Large intestine (tissue), 3 donors: Measurements from ENCODE around the gene ZNRF2. TPM values are rescaled to one million over a fixed set of nuclear protein-coding genes. Genes with fewer than 3 reads are reported as not detected.

Experiments used
- DNase-seq, 2 donors: peaks; one replicate each; pipeline versions ENCODE4 v3.0.0 to v3.0.0-alpha.2; 2013
- H3K27ac ChIP-seq: one replicate; pipeline ENCODE4 v1.5.1; 2013; ENCODE audit warnings: low read length
- H3K27me3 ChIP-seq: 2 replicates; pipeline ENCODE4 v1.6.1; 2013; ENCODE audit warnings: low read length; ENCODE audit not compliant: control insufficient read depth, insufficient read depth
- H3K36me3 ChIP-seq: 2 replicates; pipeline ENCODE4 v1.6.1; 2013; ENCODE audit warnings: low read length; ENCODE audit not compliant: control insufficient read depth, insufficient read depth
- H3K4me1 ChIP-seq: one replicate; pipeline ENCODE4 v1.6.1; 2013; ENCODE audit warnings: low read length; ENCODE audit not compliant: control insufficient read depth, insufficient read depth
- H3K4me3 ChIP-seq: one replicate; pipeline ENCODE4 v1.5.1; 2013; ENCODE audit warnings: low read length
- H3K9me3 ChIP-seq: one replicate; pipeline ENCODE4 v1.6.1; 2013; ENCODE audit warnings: mild to moderate bottlenecking, low read depth, low read length, moderate library complexity; ENCODE audit not compliant: control insufficient read depth
- WGBS: methylation state at CpG from one replicate; pipeline ENCODE4 v1.1.5; 2013; ENCODE audit warnings: low lambda C conversion rate; ENCODE audit not compliant: insufficient coverage; 5-methylcytosine and 5-hydroxymethylcytosine counted together
- polyA plus RNA-seq: library from polyadenylated mRNA; unstranded; fragments of 120-200 nt; gene quantifications from one replicate; pipeline ENCODE4 v1.2.1, GENCODE V29; 2013

ZNRF2 gene
- polyA plus RNA-seq, 1 donor = 12.1 TPM

DNA sequence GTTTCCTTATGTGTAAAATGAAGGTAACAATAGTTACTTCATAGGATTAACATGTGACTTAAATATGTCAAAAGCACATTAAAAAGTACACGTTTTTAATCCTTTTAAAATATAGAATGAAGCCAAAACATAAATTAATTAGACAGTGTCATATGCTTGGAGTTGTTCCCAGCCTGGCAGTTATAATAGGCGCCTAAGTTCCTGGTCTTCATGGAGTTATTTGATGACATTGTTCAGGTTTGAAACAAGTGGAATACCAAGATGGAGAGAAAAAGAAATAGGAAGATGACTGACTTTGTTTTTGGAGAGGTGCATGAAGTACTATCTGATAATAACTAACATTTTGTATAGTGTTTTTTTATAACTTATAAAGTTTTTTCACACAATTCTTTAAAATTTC lies 67.3 kb downstream of the ZNRF2 start:
- H3K9me3 ChIP-seq = no peaks in the 10 kb centered on the region
- H3K27ac ChIP-seq = no peak overlapping the region
- no peaks in the 10 kb centered on the region for H3K36me3 ChIP-seq
- H3K4me3 ChIP-seq = no peak overlapping the region
- H3K4me1 ChIP-seq = no peaks in the 10 kb centered on the region
- WGBS = 80% methylated on average over 2 of the region's 2 CpGs
- DNase-seq = no peak
- no peaks in the 10 kb centered on the region for H3K27me3 ChIP-seq

GRCh38 chr7:30352169-30352568 lies 67.8 kb downstream of the ZNRF2 start:
- no peak overlapping the region for H3K4me3 ChIP-seq
- H3K27me3 ChIP-seq = no peaks in the 10 kb centered on the region
- DNase-seq = no peak
- H3K27ac ChIP-seq = no peak overlapping the region
- H3K4me1 ChIP-seq = no peaks in the 10 kb centered on the region
- no peaks in the 10 kb centered on the region for H3K36me3 ChIP-seq
- H3K9me3 ChIP-seq = no peaks in the 10 kb centered on the region
- 93% methylated on average over 3 of the region's 5 CpGs for WGBS

GRCh38 chr7:30353532-30353931 lies 69.1 kb downstream of the ZNRF2 start:
- H3K27ac ChIP-seq = no peak overlapping the region
- H3K9me3 ChIP-seq = no peaks in the 10 kb centered on the region
- no peaks in the 10 kb centered on the region for H3K4me1 ChIP-seq
- no peak for DNase-seq
- no peaks in the 10 kb centered on the region for H3K27me3 ChIP-seq
- no peak overlapping the region for H3K4me3 ChIP-seq
- no peaks in the 10 kb centered on the region for H3K36me3 ChIP-seq
- WGBS = 100% methylated on average over 2 of the region's 3 CpGs

DNA sequence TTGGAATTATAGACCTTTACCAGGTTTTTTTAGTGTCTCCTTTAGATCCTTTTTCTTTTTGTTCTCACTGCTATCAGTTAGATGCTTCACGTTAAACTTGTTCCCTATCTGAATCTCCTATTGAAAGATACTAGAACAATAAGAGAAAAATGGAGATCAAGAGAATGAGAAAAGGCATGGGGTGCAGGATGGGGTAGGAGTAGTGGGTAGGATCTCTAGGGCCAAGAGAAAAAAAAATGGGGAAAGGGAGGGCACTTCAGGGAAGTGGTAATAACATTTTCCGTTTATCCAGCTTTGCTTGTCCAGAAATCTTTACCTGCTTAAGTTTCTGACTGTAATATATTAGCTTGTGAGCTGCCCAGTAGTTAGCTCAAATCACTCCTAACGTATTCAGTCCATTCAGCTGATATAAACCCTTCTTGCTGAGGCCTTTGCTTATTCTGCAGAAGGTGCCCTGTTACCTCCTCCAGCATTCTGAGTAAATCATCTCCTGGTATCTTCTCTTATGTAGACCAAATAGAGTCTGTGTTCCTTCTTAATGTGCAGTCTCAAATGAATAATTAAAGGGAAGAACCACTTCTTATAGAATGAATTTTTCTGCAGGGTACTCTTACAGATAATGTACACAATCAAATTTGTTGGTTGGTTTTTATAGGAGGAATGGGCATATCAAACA lies 69.7 kb downstream of the ZNRF2 start:
- no peak for DNase-seq
- no peak overlapping the region for H3K4me3 ChIP-seq
- WGBS = 71% methylated on average over 1 of the region's 3 CpGs
- H3K27ac ChIP-seq = no peak overlapping the region
- no peaks in the 10 kb centered on the region for H3K36me3 ChIP-seq
- H3K27me3 ChIP-seq = no peaks in the 10 kb centered on the region
- no peaks in the 10 kb centered on the region for H3K9me3 ChIP-seq
- H3K4me1 ChIP-seq = no peaks in the 10 kb centered on the region

DNA sequence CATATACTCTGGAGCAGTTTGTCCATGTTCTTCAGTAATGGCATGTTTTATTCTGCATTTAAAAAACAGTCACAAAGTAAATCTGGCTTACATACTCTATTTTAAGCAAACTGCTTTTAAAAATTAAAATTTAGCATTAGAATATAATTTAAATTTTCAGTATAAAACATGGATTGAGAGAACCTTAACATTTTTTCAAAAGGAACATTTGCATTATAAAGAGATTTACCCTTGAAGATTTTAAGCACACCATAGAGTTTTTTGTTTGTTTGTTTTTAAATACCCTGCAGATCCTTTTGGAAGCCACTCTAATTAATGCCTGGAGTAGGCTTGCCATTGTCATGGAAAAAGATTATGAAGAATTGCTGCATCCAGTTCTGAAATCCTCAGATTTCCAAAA lies 70.4 kb downstream of the ZNRF2 start:
- Histone ChIP-seq H3K36me3 (no peaks in the 10 kb centered on the region), H3K4me1 (no peaks in the 10 kb centered on the region), H3K4me3 (no peak overlapping the region), H3K9me3 (no peaks in the 10 kb centered on the region), H3K27me3 (no peaks in the 10 kb centered on the region), H3K27ac (no peak overlapping the region)
- no peak for DNase-seq

GRCh38 chr7:30359957-30360356 lies 75.6 kb downstream of the ZNRF2 start:
- DNase-seq = peak in 1 of 2 donors; percentile 46
- H3K27ac ChIP-seq = no peak overlapping the region
- H3K4me3 ChIP-seq = no peak overlapping the region
- WGBS = no CpG with 5 or more reads among the region's 1 CpG
- no peaks in the 10 kb centered on the region for H3K4me1 ChIP-seq
- no peaks in the 10 kb centered on the region for H3K36me3 ChIP-seq
- no peaks in the 10 kb centered on the region for H3K9me3 ChIP-seq
- no peaks in the 10 kb centered on the region for H3K27me3 ChIP-seq

- no CpG with 5 or more reads among the region's 3 CpGs for WGBS
- peaks cover 2% of the 10 kb centered on the region for H3K36me3 ChIP-seq
- DNase-seq = no peak
Observed at GRCh38 chr7:30363778-30364563, 79.6 kb downstream of the ZNRF2 start.

DNA sequence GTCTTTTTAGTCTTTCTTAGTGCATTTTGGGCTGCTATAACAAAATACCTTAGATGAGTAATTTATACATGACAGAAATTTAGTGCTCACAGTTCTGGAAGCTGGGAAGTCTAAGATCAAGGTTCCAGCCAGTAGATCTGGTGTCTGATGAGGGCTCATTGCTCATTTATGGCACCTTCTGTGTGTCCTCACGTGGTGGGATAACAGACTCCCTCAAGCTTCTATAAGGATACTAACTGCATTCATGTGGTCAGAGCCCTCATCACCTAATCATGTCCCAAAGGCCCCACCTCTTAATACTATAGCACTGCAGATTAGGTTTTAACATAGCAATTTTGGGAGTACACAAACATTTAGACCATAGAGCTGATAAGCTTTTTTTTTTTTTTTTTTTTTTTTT lies 80.4 kb downstream of the ZNRF2 start:
- WGBS = no CpG with 5 or more reads among the region's 1 CpG
- peaks cover 2% of the 10 kb centered on the region for H3K36me3 ChIP-seq

More at GRCh38 chr7:30363778-30364563, 79.6 kb downstream of the ZNRF2 start:
- H3K4me3 ChIP-seq = no peak overlapping the region
- H3K9me3 ChIP-seq = no peaks in the 10 kb centered on the region
- H3K4me1 ChIP-seq = no peaks in the 10 kb centered on the region
- H3K27me3 ChIP-seq = no peaks in the 10 kb centered on the region
- H3K27ac ChIP-seq = no peak overlapping the region

DNA sequence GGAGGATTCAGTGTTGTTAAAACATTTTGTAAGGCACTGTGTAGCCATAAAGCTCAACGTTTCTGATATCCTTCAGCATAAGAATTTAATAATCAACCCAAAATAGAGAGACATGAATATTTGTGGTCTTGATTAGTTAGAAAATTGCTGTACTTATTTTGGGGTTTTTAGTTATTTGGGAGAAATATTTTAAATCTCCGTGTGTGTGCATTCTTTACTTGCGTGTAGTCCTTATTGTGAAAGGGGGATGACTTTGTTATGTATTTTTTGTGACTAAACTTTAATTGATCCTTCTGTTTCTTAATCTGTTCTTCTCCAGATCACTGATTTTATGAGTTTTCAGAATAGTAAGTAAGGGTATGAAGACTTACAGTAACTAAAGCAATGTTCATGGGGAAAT lies 81.2 kb downstream of the ZNRF2 start:
- no peaks in the 10 kb centered on the region for H3K4me1 ChIP-seq
- no peak overlapping the region for H3K27ac ChIP-seq
- WGBS = 100% methylated on average over 2 of the region's 3 CpGs
- H3K36me3 ChIP-seq = peaks cover 2% of the 10 kb centered on the region
- no peak overlapping the region for H3K4me3 ChIP-seq
- DNase-seq = no peak
- H3K27me3 ChIP-seq = no peaks in the 10 kb centered on the region
- H3K9me3 ChIP-seq = no peaks in the 10 kb centered on the region

More for the DNA sequence above, 80.4 kb downstream of the ZNRF2 start:
- no peaks in the 10 kb centered on the region for H3K27me3 ChIP-seq
- H3K4me3 ChIP-seq = no peak overlapping the region
- no peak for DNase-seq
- H3K27ac ChIP-seq = no peak overlapping the region
- no peaks in the 10 kb centered on the region for H3K4me1 ChIP-seq
- H3K9me3 ChIP-seq = no peaks in the 10 kb centered on the region

DNA sequence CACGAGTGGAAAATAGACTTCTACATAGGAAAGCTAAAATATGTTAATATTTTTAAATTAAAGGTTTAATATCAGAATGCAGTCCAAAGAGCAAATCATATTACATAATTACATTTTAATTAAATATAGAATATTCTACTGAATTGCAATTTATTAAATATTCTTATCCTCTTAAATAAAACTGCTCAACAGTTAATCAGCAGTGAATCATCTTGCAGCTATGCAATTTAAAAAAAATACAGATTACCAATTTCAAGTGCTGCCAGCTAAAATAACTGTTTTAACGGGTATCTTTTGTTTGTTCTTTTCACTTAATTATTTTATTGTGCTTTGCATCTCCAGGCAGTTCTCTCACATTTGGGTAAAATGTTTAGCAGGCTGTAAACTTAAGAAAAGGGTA lies 82.2 kb downstream of the ZNRF2 start:
- H3K4me1 ChIP-seq = no peaks in the 10 kb centered on the region
- DNase-seq = no peak
- no peaks in the 10 kb centered on the region for H3K27me3 ChIP-seq
- WGBS = 43% methylated on average over 1 of the region's 2 CpGs
- H3K27ac ChIP-seq = no peak overlapping the region
- peaks cover 5% of the 10 kb centered on the region for H3K36me3 ChIP-seq
- H3K9me3 ChIP-seq = no peaks in the 10 kb centered on the region
- no peak overlapping the region for H3K4me3 ChIP-seq

- H3K36me3 ChIP-seq = peaks cover 7% of the 10 kb centered on the region
- DNase-seq = no peak
- H3K4me1 ChIP-seq = no peaks in the 10 kb centered on the region
- no peak overlapping the region for H3K27ac ChIP-seq
- H3K4me3 ChIP-seq = no peak overlapping the region
- 95% methylated on average over 2 of the region's 2 CpGs for WGBS
- H3K27me3 ChIP-seq = no peaks in the 10 kb centered on the region
- H3K9me3 ChIP-seq = no peaks in the 10 kb centered on the region
Observed at GRCh38 chr7:30367561-30367960, 83.2 kb downstream of the ZNRF2 start.
